Measurements from ENCODE around the gene AP1M1. TPM values are rescaled to one million over a fixed set of nuclear protein-coding genes. Genes with fewer than 3 reads are reported as not detected.
"Not testable (repeated sequence)": the region's sequence is repeated elsewhere in the genome, so short reads cannot be mapped to it uniquely, and the experiment has no call there.

The AP1M1 gene
- total RNA-seq, 5 donors from 2014 or later (not counting 1 experiment from before 2014, with no cell fraction given) = 94.9 to 171 (median 133) TPM

- CTCF ChIA-PET = interaction anchor here in 1 of 2 donors (1.1 kb wide), 1 partner anchor 26 kb away, joined by 3 read pairs; no protein-coding TSS in a partner anchor
- Histone ChIP-seq H3K4me1 (ENCODE audit: control insufficient read depth in 1 of 2, extremely low read depth in 1 of 2, insufficient read depth in 2 of 2, low read length in 2 of 2) (peaks cover 0 to 3% of the 10 kb centered on the region in 2 experiments), H3K27ac (ENCODE audit: low read length) (no peak overlapping the region), H3K36me3 (ENCODE audit: control insufficient read depth in 2 of 2, extremely low read depth in 1 of 2, insufficient read depth in 1 of 2, low read length in 1 of 2) (no peaks in the 10 kb centered on the region), H3K4me3 (ENCODE audit: control insufficient read depth in 1 of 2, extremely low read depth in 1 of 2, low read length in 1 of 2) (no peak overlapping the region), H3K27me3 (replicated peaks in 1 of 2; ENCODE audit: control insufficient read depth in 2 of 2, extremely low read depth in 1 of 2, insufficient read depth in 2 of 2, low read length in 1 of 2) (no peaks in the 10 kb centered on the region), H3K9me3 (no peaks in the 10 kb centered on the region)
- no peak overlapping the region for H3K27ac Mint-ChIP-seq
- H3K4me3 Mint-ChIP-seq = no peak overlapping the region
- POLR2A ChIA-PET = no interaction called here
- H3K27me3 Mint-ChIP-seq = no peaks in the 10 kb centered on the region
- peaks cover 2 to 9% (median 3%) of the 10 kb centered on the region in 3 donors for H3K4me1 Mint-ChIP-seq
- no peaks in the 10 kb centered on the region for H3K9me3 Mint-ChIP-seq
- DNase-seq (no peak), ATAC-seq (replicated peaks in 1 of 4) (no peak)
- H3K36me3 Mint-ChIP-seq = no peaks in the 10 kb centered on the region
- 93% methylated on average over 4 of the region's 6 CpGs for WGBS (ENCODE audit: insufficient coverage)
Measured at GRCh38 chr19:16274447-16274846, 76.7 kb downstream of the AP1M1 start.

GRCh38 chr19:16280306-16280705 lies 82.6 kb downstream of the AP1M1 start:
- CTCF ChIA-PET = no interaction called here
- peaks cover 8 to 21% of the 10 kb centered on the region in 2 experiments for H3K4me1 ChIP-seq (ENCODE audit: control insufficient read depth in 1 of 2, extremely low read depth in 1 of 2, insufficient read depth in 2 of 2, low read length in 2 of 2)
- H3K27ac ChIP-seq (ENCODE audit: low read length) = no peak overlapping the region

DNA sequence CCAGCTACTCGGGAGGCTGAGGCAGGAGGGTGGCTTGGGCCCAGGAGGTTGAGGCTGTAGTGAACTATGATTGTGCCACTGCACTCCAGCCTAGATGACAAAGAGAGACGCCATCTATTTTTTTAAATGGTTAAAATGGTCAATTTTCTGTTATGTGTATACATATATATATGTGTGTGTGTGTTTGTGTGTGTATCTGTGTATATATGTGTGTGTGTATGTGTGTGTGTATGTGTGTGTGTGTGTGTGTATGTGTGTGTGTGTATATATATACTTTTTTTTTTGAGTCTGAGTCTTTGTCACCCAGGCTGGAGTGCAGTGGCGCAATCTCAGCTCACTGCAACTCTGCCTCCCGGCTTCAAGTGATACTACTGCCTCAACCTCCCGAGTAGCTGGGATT lies 84.0 kb downstream of the AP1M1 start:
- Histone ChIP-seq H3K27me3 (replicated peaks in 1 of 2; ENCODE audit: control insufficient read depth in 2 of 2, extremely low read depth in 1 of 2, insufficient read depth in 2 of 2, low read length in 1 of 2) (peaks cover 0 to 14% of the 10 kb centered on the region in 2 experiments), H3K36me3 (ENCODE audit: control insufficient read depth in 2 of 2, extremely low read depth in 1 of 2, insufficient read depth in 1 of 2, low read length in 1 of 2) (no peaks in the 10 kb centered on the region), H3K4me3 (ENCODE audit: control insufficient read depth in 1 of 2, extremely low read depth in 1 of 2, low read length in 1 of 2) (no peak overlapping the region), H3K9me3 (no peaks in the 10 kb centered on the region), H3K4me1 (ENCODE audit: control insufficient read depth in 1 of 2, extremely low read depth in 1 of 2, insufficient read depth in 2 of 2, low read length in 2 of 2) (peaks cover 8 to 30% of the 10 kb centered on the region in 2 experiments), H3K27ac (ENCODE audit: low read length) (no peak overlapping the region)
- DNase-seq (no peak), ATAC-seq (replicated peaks in 1 of 4) (no peak)
- no peak overlapping the region for H3K4me3 Mint-ChIP-seq
- peaks cover 31 to 48% (median 42%) of the 10 kb centered on the region in 3 donors for H3K4me1 Mint-ChIP-seq
- 95% methylated on average over 2 of the region's 5 CpGs for WGBS (ENCODE audit: insufficient coverage)
- ChIA-PET CTCF (no interaction called here), POLR2A (no interaction called here)
- peaks cover 0 to 2% of the 10 kb centered on the region in 2 donors for H3K27me3 Mint-ChIP-seq
- no peaks in the 10 kb centered on the region for H3K36me3 Mint-ChIP-seq
- H3K9me3 Mint-ChIP-seq = no peaks in the 10 kb centered on the region
- H3K27ac Mint-ChIP-seq = no peak overlapping the region

More at GRCh38 chr19:16280306-16280705, 82.6 kb downstream of the AP1M1 start:
- no peak for ATAC-seq (replicated peaks in 1 of 4)
- H3K27ac Mint-ChIP-seq = no peak overlapping the region
- H3K4me3 ChIP-seq (ENCODE audit: control insufficient read depth in 1 of 2, extremely low read depth in 1 of 2, low read length in 1 of 2) = no peak overlapping the region
- peaks cover 21 to 40% (median 34%) of the 10 kb centered on the region in 3 donors for H3K4me1 Mint-ChIP-seq
- no peaks in the 10 kb centered on the region for H3K36me3 ChIP-seq (ENCODE audit: control insufficient read depth in 2 of 2, extremely low read depth in 1 of 2, insufficient read depth in 1 of 2, low read length in 1 of 2)
- H3K9me3 Mint-ChIP-seq = no peaks in the 10 kb centered on the region
- POLR2A ChIA-PET = no interaction called here
- no peaks in the 10 kb centered on the region for H3K36me3 Mint-ChIP-seq
- no peaks in the 10 kb centered on the region for H3K9me3 ChIP-seq
- H3K27me3 Mint-ChIP-seq = no peaks in the 10 kb centered on the region
- peaks cover 0 to 6% of the 10 kb centered on the region in 2 experiments for H3K27me3 ChIP-seq (replicated peaks in 1 of 2; ENCODE audit: control insufficient read depth in 2 of 2, extremely low read depth in 1 of 2, insufficient read depth in 2 of 2, low read length in 1 of 2)
- no peak for DNase-seq
- H3K4me3 Mint-ChIP-seq = no peak overlapping the region
- WGBS (ENCODE audit: insufficient coverage) = no CpG with 5 or more reads among the region's 4 CpGs

- ATAC-seq (replicated peaks in 1 of 4) = peak; percentile 71 to 84 (median 82)
- DNase-seq = peak; percentile 30 to 76 (median 56)
- 16% methylated on average over 29 of the region's 36 CpGs for WGBS (ENCODE audit: insufficient coverage)
- POLR2A ChIA-PET = no interaction called here
- Mint-ChIP-seq H3K36me3 (no peaks in the 10 kb centered on the region), H3K4me1 (peaks cover 33 to 55% (median 47%) of the 10 kb centered on the region in 3 donors), H3K27ac (peak overlapping the region; percentile 90), H3K4me3 (peak overlapping the region; percentile 64 to 78 (median 65)), H3K27me3 (peaks cover 5% of the 10 kb centered on the region in 2 donors), H3K9me3 (no peaks in the 10 kb centered on the region)
- H3K9me3 ChIP-seq = no peaks in the 10 kb centered on the region
- peaks cover 0 to 20% of the 10 kb centered on the region in 2 experiments for H3K27me3 ChIP-seq (replicated peaks in 1 of 2; ENCODE audit: control insufficient read depth in 2 of 2, extremely low read depth in 1 of 2, insufficient read depth in 2 of 2, low read length in 1 of 2)
- H3K4me1 ChIP-seq (ENCODE audit: control insufficient read depth in 1 of 2, extremely low read depth in 1 of 2, insufficient read depth in 2 of 2, low read length in 2 of 2) = peaks cover 8 to 35% of the 10 kb centered on the region in 2 experiments
- CTCF ChIA-PET = interaction anchor here in 1 of 2 donors (0.6 to 0.8 kb wide), 4 partner anchors 15 to 36 kb away, joined by 3 to 10 read pairs (median 4); no protein-coding TSS in a partner anchor
- peak overlapping the region; percentile 68 for H3K27ac ChIP-seq (ENCODE audit: low read length)
- H3K36me3 ChIP-seq (ENCODE audit: control insufficient read depth in 2 of 2, extremely low read depth in 1 of 2, insufficient read depth in 1 of 2, low read length in 1 of 2) = no peaks in the 10 kb centered on the region
- peak overlapping the region; percentile 38 to 66 for H3K4me3 ChIP-seq (ENCODE audit: control insufficient read depth in 1 of 2, extremely low read depth in 1 of 2, low read length in 1 of 2)
Measured at GRCh38 chr19:16283210-16284061, 85.7 kb downstream of the AP1M1 start.

DNA sequence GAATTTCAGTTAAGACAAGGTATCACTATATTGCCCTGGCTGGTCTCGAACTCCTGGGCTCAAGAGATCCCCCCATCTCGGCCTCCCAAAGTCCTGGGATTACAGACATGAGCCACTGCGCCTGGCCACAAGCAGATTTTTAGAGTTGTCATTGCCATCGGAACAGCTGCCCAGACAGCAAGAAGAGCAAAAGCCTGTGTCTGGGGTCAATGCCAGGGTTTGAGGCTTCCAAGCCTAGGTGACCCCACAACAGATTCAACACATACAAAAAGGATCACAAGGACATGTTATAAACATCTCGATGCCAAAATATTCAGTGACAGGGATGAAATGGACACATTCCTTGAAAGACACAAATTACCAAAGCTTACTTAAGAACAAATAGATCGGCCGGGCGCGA lies 86.8 kb downstream of the AP1M1 start:
- Histone ChIP-seq H3K27ac (ENCODE audit: low read length) (no peak overlapping the region), H3K36me3 (ENCODE audit: control insufficient read depth in 2 of 2, extremely low read depth in 1 of 2, insufficient read depth in 1 of 2, low read length in 1 of 2) (no peaks in the 10 kb centered on the region), H3K4me1 (ENCODE audit: control insufficient read depth in 1 of 2, extremely low read depth in 1 of 2, insufficient read depth in 2 of 2, low read length in 2 of 2) (peaks cover 8 to 37% of the 10 kb centered on the region in 2 experiments), H3K9me3 (no peaks in the 10 kb centered on the region), H3K4me3 (ENCODE audit: control insufficient read depth in 1 of 2, extremely low read depth in 1 of 2, low read length in 1 of 2) (no peak overlapping the region), H3K27me3 (replicated peaks in 1 of 2; ENCODE audit: control insufficient read depth in 2 of 2, extremely low read depth in 1 of 2, insufficient read depth in 2 of 2, low read length in 1 of 2) (peaks cover 0 to 22% of the 10 kb centered on the region in 2 experiments)
- H3K27ac Mint-ChIP-seq = peak overlapping the region; percentile 46 to 90
- no peak for DNase-seq
- H3K4me1 Mint-ChIP-seq = peaks cover 35 to 57% (median 48%) of the 10 kb centered on the region in 3 donors
- no peak for ATAC-seq (replicated peaks in 1 of 4)
- H3K4me3 Mint-ChIP-seq = peak overlapping the region; percentile 34 to 78 (median 64)
- WGBS (ENCODE audit: insufficient coverage) = 93% methylated on average over 8 of the region's 9 CpGs
- H3K9me3 Mint-ChIP-seq = no peaks in the 10 kb centered on the region
- no peaks in the 10 kb centered on the region for H3K36me3 Mint-ChIP-seq
- peaks cover 5% of the 10 kb centered on the region in 2 donors for H3K27me3 Mint-ChIP-seq
- POLR2A ChIA-PET = no interaction called here
- CTCF ChIA-PET = no interaction called here

GRCh38 chr19:16285079-16285478 lies 87.4 kb downstream of the AP1M1 start:
- 100% methylated on average over 2 of the region's 3 CpGs for WGBS (ENCODE audit: insufficient coverage)
- peaks cover 8 to 37% of the 10 kb centered on the region in 2 experiments for H3K4me1 ChIP-seq (ENCODE audit: control insufficient read depth in 1 of 2, extremely low read depth in 1 of 2, insufficient read depth in 2 of 2, low read length in 2 of 2)
- H3K27me3 Mint-ChIP-seq; H3K36me3 ChIP-seq (ENCODE audit: control insufficient read depth in 2 of 2, extremely low read depth in 1 of 2, insufficient read depth in 1 of 2, low read length in 1 of 2); DNase-seq; CTCF ChIA-PET; POLR2A ChIA-PET; H3K9me3 ChIP-seq; ATAC-seq (replicated peaks in 1 of 4); H3K4me3 ChIP-seq (ENCODE audit: control insufficient read depth in 1 of 2, extremely low read depth in 1 of 2, low read length in 1 of 2); H3K27ac ChIP-seq (ENCODE audit: low read length); H3K27ac Mint-ChIP-seq; H3K36me3 Mint-ChIP-seq; H3K9me3 Mint-ChIP-seq: not testable (repeated sequence)
- Mint-ChIP-seq H3K4me3 (peak overlapping the region in 1 of 3 donors; percentile 78), H3K4me1 (peaks cover 37 to 55% (median 48%) of the 10 kb centered on the region in 3 donors)
- H3K27me3 ChIP-seq (replicated peaks in 1 of 2; ENCODE audit: control insufficient read depth in 2 of 2, extremely low read depth in 1 of 2, insufficient read depth in 2 of 2, low read length in 1 of 2) = peaks cover 0 to 22% of the 10 kb centered on the region in 2 experiments

All from T-cell (primary cell).